Gastroesophageal sphincter (tissue), 3 donors: Measurements from ENCODE around the gene EPB41L4A.

Experiments used
- POLR2A ChIP-seq, 2 donors: fragments of 450-650 bp; IDR thresholded peaks; one replicate each; pipeline ENCODE4 v1.6.1; 2017; ENCODE audit warnings: antibody characterized with exemption in 2 of 2, mild to moderate bottlenecking in 2 of 2, moderate library complexity in 1 of 2
- TF ChIP-seq, protein P1 (sequence below), 4 experiments: fragments of 200-600 bp in 2 of 4; fragments of 450-650 bp in 2 of 4; sonication (generic) in 1 of 4; IDR thresholded peaks; one replicate each; pipeline ENCODE4 v1.5.1; 2017 to 2019; ENCODE audit warnings: antibody characterized with exemption in 4 of 4, mild to moderate bottlenecking in 2 of 4, moderate library complexity in 2 of 4

DNA sequence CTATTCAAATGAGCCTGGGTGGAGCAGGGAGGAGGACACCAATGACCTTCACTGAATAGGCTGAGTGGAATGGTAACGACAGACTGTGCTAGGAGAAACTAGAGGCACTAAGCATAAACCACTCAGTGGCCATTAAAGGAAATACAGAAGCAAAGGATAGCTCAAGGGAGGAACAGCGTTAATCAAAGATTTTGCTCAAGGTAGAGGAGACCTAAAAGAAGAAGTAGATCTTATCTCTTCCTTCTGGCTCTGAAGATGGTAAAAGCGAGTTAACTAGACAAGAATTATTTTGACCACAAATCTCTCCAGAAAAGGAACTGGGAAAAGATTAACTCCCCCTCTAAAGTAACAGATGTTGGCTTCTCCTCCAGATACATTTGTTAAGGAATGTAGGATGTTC lies 299.6 kb downstream of the EPB41L4A start:
- TF ChIP-seq, protein P1, sequence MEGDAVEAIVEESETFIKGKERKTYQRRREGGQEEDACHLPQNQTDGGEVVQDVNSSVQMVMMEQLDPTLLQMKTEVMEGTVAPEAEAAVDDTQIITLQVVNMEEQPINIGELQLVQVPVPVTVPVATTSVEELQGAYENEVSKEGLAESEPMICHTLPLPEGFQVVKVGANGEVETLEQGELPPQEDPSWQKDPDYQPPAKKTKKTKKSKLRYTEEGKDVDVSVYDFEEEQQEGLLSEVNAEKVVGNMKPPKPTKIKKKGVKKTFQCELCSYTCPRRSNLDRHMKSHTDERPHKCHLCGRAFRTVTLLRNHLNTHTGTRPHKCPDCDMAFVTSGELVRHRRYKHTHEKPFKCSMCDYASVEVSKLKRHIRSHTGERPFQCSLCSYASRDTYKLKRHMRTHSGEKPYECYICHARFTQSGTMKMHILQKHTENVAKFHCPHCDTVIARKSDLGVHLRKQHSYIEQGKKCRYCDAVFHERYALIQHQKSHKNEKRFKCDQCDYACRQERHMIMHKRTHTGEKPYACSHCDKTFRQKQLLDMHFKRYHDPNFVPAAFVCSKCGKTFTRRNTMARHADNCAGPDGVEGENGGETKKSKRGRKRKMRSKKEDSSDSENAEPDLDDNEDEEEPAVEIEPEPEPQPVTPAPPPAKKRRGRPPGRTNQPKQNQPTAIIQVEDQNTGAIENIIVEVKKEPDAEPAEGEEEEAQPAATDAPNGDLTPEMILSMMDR (IDR thresholded peaks at IDR 0.05): no peak
- no peak for TF ChIP-seq POLR2A (IDR thresholded peaks at IDR 0.05)
